ENCODE measurements around the gene ZMIZ1. TPM values are rescaled to one million over a fixed set of nuclear protein-coding genes. Genes with fewer than 3 reads are reported as not detected.

ZMIZ1 gene
- polyA plus RNA-seq, 2 of the 4 experiments (the other 2 are of a cell fraction) = 8.1 to 30.3 TPM

DNA sequence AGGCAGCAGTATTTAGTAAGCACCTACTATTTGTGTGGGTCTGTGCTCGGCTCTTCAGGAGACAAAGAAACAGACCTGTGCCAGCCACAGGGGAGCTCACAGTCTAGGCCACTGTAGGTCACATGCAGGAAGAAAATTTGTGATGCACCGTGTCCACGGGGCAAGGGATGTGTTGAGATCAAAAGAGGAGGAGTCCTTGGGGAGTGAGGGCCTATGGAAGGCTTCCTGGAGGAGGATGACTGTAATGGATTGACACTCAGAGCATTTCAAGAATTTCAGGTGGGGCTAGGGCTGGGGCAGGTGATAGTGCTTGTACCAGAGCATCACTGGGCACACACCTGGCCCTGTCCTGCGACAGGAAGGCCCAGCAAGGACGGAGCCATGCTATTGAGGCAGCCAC is 102.7 kb downstream of the ZMIZ1 start:
- WGBS (ENCODE audit: missing lambda C conversion rate) = 78% methylated on average over 5 of the region's 5 CpGs
- Histone ChIP-seq H3K27ac (peak overlapping the region in 1 of 2 experiments; percentile 18; a peak in 2 of 6 replicates), H3K4me3 (no peak overlapping the region), H3K4me2 (no peak overlapping the region), H3K4me1 (peaks cover 44% of the 10 kb centered on the region), H3K9me3 (no peaks in the 10 kb centered on the region)
- TF ChIP-seq RFX5 (IDR thresholded peaks at IDR 0.05) (no peak), CTCF (IDR thresholded peaks at IDR 0.05) (no peak), ZFP36 (IDR thresholded peaks at IDR 0.05; ENCODE audit: borderline replicate concordance, partially characterized antibody) (peak; percentile 40), RAD21 (conservative IDR thresholded peaks at IDR 0.05 in 1 of 2, IDR thresholded peaks at IDR 0.05 in 1 of 2) (no peak), NR3C1 (IDR thresholded peaks at IDR 0.05) (no peak)
- no peak for ATAC-seq
- CTCF ChIA-PET = interaction anchor here (1.8 to 14.2 kb wide), 3 partner anchors 10 to 41 kb away, joined by 4 to 199 read pairs (median 32); no protein-coding TSS in a partner anchor
- DNase-seq (ENCODE audit: low read depth in 1 of 2, low spot score in 1 of 2) = no peak
- POLR2A ChIA-PET = no interaction called here
- no peak for FAIRE-seq

- H3K27ac ChIP-seq = peak overlapping the region in 1 of 2 experiments; percentile 39; a peak in 2 of 6 replicates
- CTCF ChIA-PET = interaction anchor here (0.7 to 14.2 kb wide), 6 partner anchors 9 to 106 kb away, joined by 3 to 199 read pairs (median 6); no protein-coding TSS in a partner anchor
- POLR2A ChIA-PET = no interaction called here
- DNase-seq (ENCODE audit: low read depth in 1 of 2, low spot score in 1 of 2) = no peak
- no peak for FAIRE-seq
- no peaks in the 10 kb centered on the region for H3K9me3 ChIP-seq
- TF ChIP-seq CTCF (IDR thresholded peaks at IDR 0.05) (no peak), CBX8 (IDR thresholded peaks at IDR 0.05) (no peak)
- no peak overlapping the region for H3K4me2 ChIP-seq
- WGBS (ENCODE audit: missing lambda C conversion rate) = 90% methylated on average over 5 of the region's 5 CpGs
- ATAC-seq = no peak
- H3K4me1 ChIP-seq = peaks cover 58% of the 10 kb centered on the region
- H3K4me3 ChIP-seq = no peak overlapping the region
Observed at GRCh38 chr10:79172881-79173280, 104.1 kb downstream of the ZMIZ1 start.

DNA sequence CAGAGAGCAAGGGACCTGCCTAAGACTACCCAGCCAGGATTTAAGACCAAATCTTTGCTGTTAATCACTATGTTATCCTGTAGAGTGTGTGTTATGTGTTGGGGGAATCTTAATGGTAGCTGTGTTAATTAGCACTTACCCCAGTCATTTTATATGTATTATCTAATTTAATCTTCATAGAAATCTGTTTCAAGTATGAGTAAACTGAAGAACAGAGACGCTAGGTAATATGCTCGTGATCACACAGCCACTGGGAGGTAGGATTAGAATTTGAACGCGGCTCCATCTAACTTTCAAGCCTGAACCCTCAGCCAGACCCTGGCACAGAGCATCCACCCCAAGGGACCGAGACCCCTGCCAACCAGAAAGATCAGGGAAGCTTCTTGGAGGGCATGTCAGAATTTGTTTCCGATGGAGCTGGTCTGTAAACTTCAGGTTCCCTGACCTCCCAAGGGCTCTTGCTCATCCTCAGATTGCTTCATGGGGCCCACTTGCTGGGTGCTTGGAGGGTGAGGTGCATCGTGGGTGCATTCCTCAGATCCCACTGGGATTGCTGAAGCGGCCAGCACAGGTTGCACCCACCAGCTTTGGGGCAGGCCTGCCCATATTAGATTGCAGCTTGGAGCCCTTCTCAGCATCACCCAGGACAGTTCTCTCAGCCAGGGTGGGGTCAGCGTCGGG is 105.0 kb downstream of the ZMIZ1 start:
- Histone ChIP-seq H3K9me3 (no peaks in the 10 kb centered on the region), H3K27ac (peak overlapping the region in 1 of 2 experiments; percentile 90; a peak in 3 of 6 replicates), H3K4me3 (no peak overlapping the region), H3K4me1 (peaks cover 66% of the 10 kb centered on the region), H3K4me2 (no peak overlapping the region)
- DNase-seq (ENCODE audit: low read depth in 1 of 2, low spot score in 1 of 2) = no peak
- FAIRE-seq = no peak
- ATAC-seq = no peak
- TF ChIP-seq ESRRA (IDR thresholded peaks at IDR 0.05; ENCODE audit: borderline replicate concordance, low read length) = no peak
- TF ChIP-seq, protein P1, sequence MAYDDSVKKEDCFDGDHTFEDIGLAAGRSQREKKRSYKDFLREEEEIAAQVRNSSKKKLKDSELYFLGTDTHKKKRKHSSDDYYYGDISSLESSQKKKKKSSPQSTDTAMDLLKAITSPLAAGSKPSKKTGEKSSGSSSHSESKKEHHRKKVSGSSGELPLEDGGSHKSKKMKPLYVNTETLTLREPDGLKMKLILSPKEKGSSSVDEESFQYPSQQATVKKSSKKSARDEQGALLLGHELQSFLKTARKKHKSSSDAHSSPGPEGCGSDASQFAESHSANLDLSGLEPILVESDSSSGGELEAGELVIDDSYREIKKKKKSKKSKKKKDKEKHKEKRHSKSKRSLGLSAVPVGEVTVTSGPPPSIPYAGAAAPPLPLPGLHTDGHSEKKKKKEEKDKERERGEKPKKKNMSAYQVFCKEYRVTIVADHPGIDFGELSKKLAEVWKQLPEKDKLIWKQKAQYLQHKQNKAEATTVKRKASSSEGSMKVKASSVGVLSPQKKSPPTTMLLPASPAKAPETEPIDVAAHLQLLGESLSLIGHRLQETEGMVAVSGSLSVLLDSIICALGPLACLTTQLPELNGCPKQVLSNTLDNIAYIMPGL (CRISPR knock-in tag; IDR thresholded peaks at IDR 0.05; ENCODE audit: borderline replicate concordance) = no peak
- TF ChIP-seq REST (IDR thresholded peaks at IDR 0.05) = no peak
- TF ChIP-seq HOXB13 (CRISPR knock-in tag; IDR thresholded peaks at IDR 0.05; ENCODE audit: low read depth) = no peak
- no peak for TF ChIP-seq CHD2 (IDR thresholded peaks at IDR 0.05; ENCODE audit: low read length, partially characterized antibody)
- no peak for TF ChIP-seq PHF8 (IDR thresholded peaks at IDR 0.05; ENCODE audit: borderline replicate concordance, low read depth)
- TF ChIP-seq BCL3 (IDR thresholded peaks at IDR 0.05) = no peak
- TF ChIP-seq NFE2L2 (conservative IDR thresholded peaks at IDR 0.05; ENCODE audit: low read length) = no peak
- TF ChIP-seq POLR2A (IDR thresholded peaks at IDR 0.05; ENCODE audit: low read length) = no peak
- no peak for TF ChIP-seq CBX2 (IDR thresholded peaks at IDR 0.05; ENCODE audit: borderline replicate concordance, low read depth)
- TF ChIP-seq ATOH8 (CRISPR knock-in tag; IDR thresholded peaks at IDR 0.05; ENCODE audit: low read depth) = no peak
- TF ChIP-seq EP300 (IDR thresholded peaks at IDR 0.05) = no peak
- WGBS (ENCODE audit: missing lambda C conversion rate) = 87% methylated on average over 10 of the region's 10 CpGs
- CTCF ChIA-PET = interaction anchor here (1.0 to 14.2 kb wide), 7 partner anchors 8 to 1126 kb away, joined by 3 to 199 read pairs (median 5); no protein-coding TSS in a partner anchor
- POLR2A ChIA-PET = interaction anchor here (0.9 kb wide), 1 partner anchor 10 kb away, joined by 3 read pairs; no protein-coding TSS in a partner anchor
